H1 (cell line): Measurements from ENCODE around the gene DCAF15. TPM values are rescaled to one million over a fixed set of nuclear protein-coding genes. Genes with fewer than 3 reads are reported as not detected.

Experiments
- CTCF ChIA-PET: fragments of 300-600 bp; sonication (Branson Sonifier 250); formaldehyde crosslinking; loops from one replicate; lab custom pipeline; 2021; ENCODE audit not compliant: partially characterized antibody; lab: Charles Lee
- POLR2A ChIA-PET: fragments of 300-600 bp; sonication (Branson Sonifier 250); formaldehyde crosslinking; loops from one replicate; lab custom pipeline; 2021; ENCODE audit warnings: inconsistent platforms; ENCODE audit not compliant: partially characterized antibody; lab: Charles Lee
- DNase-seq, 2 experiments: peaks; one replicate each; pipeline versions ENCODE4 v3.0.0 to v3.0.0-alpha.2; 2010 to 2022; ENCODE audit warnings: low spot score in 2 of 2, low read depth in 1 of 2, mixed read lengths in 1 of 2
- FAIRE-seq: peaks from 2 replicates; lab custom pipeline; 2011; peaks lifted over from hg19 to GRCh38; lab: Jason Lieb, UNC
- H2AFZ ChIP-seq: 2 replicates; pipeline ENCODE4 v1.8.1; 2012; ENCODE audit warnings: low read length, inconsistent platforms
- H2AK5ac ChIP-seq: 2 replicates; pipeline ENCODE4 v1.6.1; 2013; ENCODE audit warnings: low read depth, low read length
- H2BK120ac ChIP-seq: replicated peaks from 2 replicates; pipeline ENCODE3; 2013; ENCODE audit warnings: low read depth, low read length, inconsistent platforms
- H2BK12ac ChIP-seq: 2 replicates; pipeline ENCODE4 v1.6.1; 2013; ENCODE audit warnings: low read depth, low read length
- H2BK15ac ChIP-seq: 2 replicates; pipeline ENCODE4 v1.6.1; 2013; ENCODE audit warnings: low read length
- H2BK20ac ChIP-seq: 2 replicates; pipeline ENCODE4 v1.6.1; 2013; ENCODE audit warnings: low read length
- H2BK5ac ChIP-seq: 2 replicates; pipeline ENCODE4 v1.6.1; 2013; ENCODE audit warnings: low read depth, low read length
- H3K14ac ChIP-seq: 2 replicates; pipeline ENCODE4 v1.6.1; 2013; ENCODE audit warnings: inconsistent platforms; ENCODE audit not compliant: insufficient read length
- H3K18ac ChIP-seq: 2 replicates; pipeline ENCODE4 v1.6.1; 2013; ENCODE audit warnings: low read length; ENCODE audit errors: extremely low read depth
- H3K23ac ChIP-seq: 2 replicates; pipeline ENCODE4 v1.6.1; 2013; ENCODE audit warnings: inconsistent platforms; ENCODE audit not compliant: insufficient read length
- H3K23me2 ChIP-seq: 2 replicates; pipeline ENCODE4 v1.6.1; 2013; ENCODE audit warnings: low read depth, low read length
- H3K27ac ChIP-seq: 2 replicates; pipeline ENCODE4 v1.6.1; 2011; ENCODE audit warnings: low read depth, low read length, inconsistent platforms
- H3K27me3 ChIP-seq, 4 experiments: replicated peaks in 1 of 4; 1 replicate in 1 of 4; 2 replicates in 3 of 4; pipeline versions ENCODE4 v1.6.1 to v1.8.1; 2011 to 2013; ENCODE audit warnings: low read length in 3 of 4, mild to moderate bottlenecking in 3 of 4, inconsistent platforms in 2 of 4, mixed read lengths in 2 of 4, moderate library complexity in 1 of 4; ENCODE audit not compliant: control insufficient read depth in 3 of 4, insufficient read depth in 3 of 4; ENCODE audit errors: extremely low read depth in 1 of 4
- H3K36me3 ChIP-seq, 4 experiments: 2 replicates each; pipeline versions ENCODE4 v1.6.1 to v1.8.1; 2011 to 2013; ENCODE audit warnings: mild to moderate bottlenecking in 4 of 4, low read length in 3 of 4, moderate library complexity in 2 of 4, control low read depth in 1 of 4, inconsistent platforms in 1 of 4; ENCODE audit not compliant: insufficient read depth in 4 of 4, control insufficient read depth in 2 of 4
- H3K4ac ChIP-seq: replicated peaks from 2 replicates; pipeline ENCODE3; 2013; ENCODE audit warnings: low read length, low read depth, mixed read lengths, inconsistent platforms; ENCODE audit not compliant: insufficient read length
- H3K4me1 ChIP-seq, 4 experiments: replicated peaks in 1 of 4; 1 replicate in 1 of 4; 2 replicates in 3 of 4; pipeline versions ENCODE4 v1.6.1 to v1.8.1; 2011 to 2013; ENCODE audit warnings: low read length in 3 of 4, inconsistent platforms in 2 of 4, mixed read lengths in 1 of 4; ENCODE audit not compliant: insufficient read depth in 4 of 4, control insufficient read depth in 3 of 4
- H3K4me2 ChIP-seq, 2 experiments: 2 replicates each; pipeline versions ENCODE4 v1.6.1 to v1.8.1; 2011 to 2013; ENCODE audit warnings: low read depth in 2 of 2, low read length in 2 of 2, control low read depth in 1 of 2, inconsistent platforms in 1 of 2, mild to moderate bottlenecking in 1 of 2; ENCODE audit not compliant: insufficient read depth in 1 of 2
- H3K4me3 ChIP-seq, 4 experiments: fragments of 200-600, 300-600 bp in 1 of 4; sonication (generic), shearing (Covaris generic), sonication (Bioruptor Twin) in 1 of 4; 2 replicates each; pipeline versions ENCODE4 v1.5.1 to v1.8.1; 2011 to 2016; ENCODE audit warnings: low read length in 4 of 4, low read depth in 3 of 4, control low read depth in 2 of 4, inconsistent platforms in 2 of 4, mild to moderate bottlenecking in 2 of 4, mixed read lengths in 1 of 4, moderate library complexity in 1 of 4; ENCODE audit not compliant: insufficient read depth in 2 of 4; ENCODE audit errors: extremely low read depth in 1 of 4
- H3K56ac ChIP-seq: replicated peaks from 2 replicates; pipeline ENCODE3; 2013; ENCODE audit warnings: low read depth, mild to moderate bottlenecking, mixed read lengths, low read length, inconsistent platforms; ENCODE audit not compliant: insufficient read length
- H3K79me1 ChIP-seq: 2 replicates; pipeline ENCODE4 v1.6.1; 2013; ENCODE audit warnings: low read depth, low read length, control low read depth
- H3K79me2 ChIP-seq, 2 experiments: 2 replicates each; pipeline versions ENCODE4 v1.6.1 to v1.8.1; 2012 to 2013; ENCODE audit warnings: low read length in 2 of 2, mild to moderate bottlenecking in 2 of 2, inconsistent platforms in 1 of 2; ENCODE audit not compliant: insufficient read depth in 2 of 2, control insufficient read depth in 1 of 2
- H3K9ac ChIP-seq, 4 experiments: replicated peaks in 1 of 4; 1 replicate in 1 of 4; 2 replicates in 3 of 4; pipeline versions ENCODE4 v1.6.1 to v1.8.1; 2011 to 2013; ENCODE audit warnings: low read depth in 3 of 4, low read length in 3 of 4, control low read depth in 2 of 4, mild to moderate bottlenecking in 2 of 4, moderate library complexity in 2 of 4, inconsistent platforms in 1 of 4; ENCODE audit errors: extremely low read depth in 1 of 4
- H3K9me3 ChIP-seq, 2 experiments: 2 replicates each; pipeline versions ENCODE4 v1.6.1 to v1.8.1; 2012 to 2013; ENCODE audit warnings: mild to moderate bottlenecking in 2 of 2, moderate library complexity in 2 of 2, control low read depth in 1 of 2, inconsistent platforms in 1 of 2, low read depth in 1 of 2, low read length in 1 of 2, mixed read lengths in 1 of 2; ENCODE audit not compliant: insufficient read depth in 2 of 2
- H4K20me1 ChIP-seq, 2 experiments: replicated peaks in 1 of 2; 2 replicates each; pipeline versions ENCODE3 to v1.8.1; 2011 to 2013; ENCODE audit warnings: inconsistent platforms in 2 of 2, low read length in 2 of 2, mild to moderate bottlenecking in 1 of 2; ENCODE audit not compliant: insufficient read depth in 2 of 2, control insufficient read depth in 1 of 2
- H4K5ac ChIP-seq: 2 replicates; pipeline ENCODE4 v1.6.1; 2013; ENCODE audit warnings: low read length, low read depth, mixed read lengths, inconsistent platforms; ENCODE audit not compliant: insufficient read length
- H4K8ac ChIP-seq: 2 replicates; pipeline ENCODE4 v1.8.0; 2013; ENCODE audit warnings: mild to moderate bottlenecking, moderate library complexity, low read length, inconsistent platforms; ENCODE audit not compliant: insufficient read depth; ENCODE audit errors: extremely low read depth
- H4K91ac ChIP-seq: replicated peaks from 2 replicates; pipeline ENCODE3; 2013; ENCODE audit warnings: low read length, mixed read lengths, inconsistent platforms; ENCODE audit not compliant: insufficient read length
- CREB1 ChIP-seq: IDR thresholded peaks from 2 replicates; pipeline ENCODE4 v1.6.1; 2012; ENCODE audit warnings: inconsistent platforms
- EP300 ChIP-seq, 2 experiments: IDR thresholded peaks; 1 replicate in 1 of 2; 2 replicates in 1 of 2; pipeline ENCODE4 v1.6.1; 2011 to 2012; ENCODE audit warnings: low read depth in 2 of 2, low read length in 2 of 2, mild to moderate bottlenecking in 2 of 2, borderline replicate concordance in 1 of 2, inconsistent platforms in 1 of 2, moderate library complexity in 1 of 2
- MAFK ChIP-seq: IDR thresholded peaks from 2 replicates; pipeline ENCODE4 v1.6.1; 2012; ENCODE audit warnings: low read depth, mild to moderate bottlenecking, improper control_type of control experiment, low read length
- NRF1 ChIP-seq: IDR thresholded peaks from 2 replicates; pipeline ENCODE4 v1.6.1; 2011; ENCODE audit warnings: mild to moderate bottlenecking, low read depth, low read length, improper control_type of control experiment
- RBBP5 ChIP-seq: IDR thresholded peaks from 2 replicates; pipeline ENCODE4 v1.7.1; 2012; ENCODE audit warnings: low read depth, mild to moderate bottlenecking, inconsistent platforms, low read length, moderate library complexity, borderline replicate concordance
- SRF ChIP-seq: IDR thresholded peaks from 2 replicates; pipeline ENCODE4 v1.6.1; 2011; ENCODE audit warnings: mild to moderate bottlenecking, low read depth, low read length, moderate library complexity
- TCF12 ChIP-seq: IDR thresholded peaks from 2 replicates; pipeline ENCODE4 v1.6.1; 2011; ENCODE audit warnings: low read depth, mild to moderate bottlenecking, low read length
- WGBS, 2 experiments: shearing (Covaris generic) in 1 of 2; methylation state at CpG; one replicate each; pipeline versions ENCODE4 v1.1.6 to v1.1.7; 2013 to 2015; ENCODE audit warnings: low lambda C conversion rate in 2 of 2, mixed read lengths in 2 of 2, inconsistent platforms in 1 of 2, low coverage in 1 of 2, missing lambda C conversion rate in 1 of 2; ENCODE audit not compliant: insufficient replicate concordance in 2 of 2, insufficient coverage in 1 of 2, insufficient read length in 1 of 2; ENCODE audit errors: extremely low coverage in 1 of 2, missing lambda C conversion rate in 1 of 2; 5-methylcytosine and 5-hydroxymethylcytosine counted together
- polyA plus RNA-seq, 7 experiments: library from polyadenylated mRNA; depleted of rRNA in 3 of 7; stranded (reverse) in 5 of 7; unstranded in 2 of 7; fragments of >200 nt in 5 of 7; fragments of 200-250 nt in 2 of 7; gene quantifications; 1 replicate in 5 of 7; 2 replicates in 1 of 7; 4 replicates in 1 of 7; pipeline versions ENCODE4 v1.2.1 to v1.2.3, GENCODE V29; 2011 to 2013; ENCODE audit warnings: missing spikeins in 2 of 7, mixed read lengths in 2 of 7
- total RNA-seq: library from RNA; stranded (reverse); fragmentation: NEBNext Ultra II Directional; extraction: Animal tissue kit (Norgen Biotek cat#: 25700); gene quantifications from 2 replicates; pipeline ENCODE4 v1.2.1, GENCODE V29; 2021

The DCAF15 gene
- total and polyA plus RNA-seq, 2 of the 8 experiments (the other 6 are each of a cell fraction or from before 2014, with no cell fraction given), result 68.7 to 80.8 TPM

DNA sequence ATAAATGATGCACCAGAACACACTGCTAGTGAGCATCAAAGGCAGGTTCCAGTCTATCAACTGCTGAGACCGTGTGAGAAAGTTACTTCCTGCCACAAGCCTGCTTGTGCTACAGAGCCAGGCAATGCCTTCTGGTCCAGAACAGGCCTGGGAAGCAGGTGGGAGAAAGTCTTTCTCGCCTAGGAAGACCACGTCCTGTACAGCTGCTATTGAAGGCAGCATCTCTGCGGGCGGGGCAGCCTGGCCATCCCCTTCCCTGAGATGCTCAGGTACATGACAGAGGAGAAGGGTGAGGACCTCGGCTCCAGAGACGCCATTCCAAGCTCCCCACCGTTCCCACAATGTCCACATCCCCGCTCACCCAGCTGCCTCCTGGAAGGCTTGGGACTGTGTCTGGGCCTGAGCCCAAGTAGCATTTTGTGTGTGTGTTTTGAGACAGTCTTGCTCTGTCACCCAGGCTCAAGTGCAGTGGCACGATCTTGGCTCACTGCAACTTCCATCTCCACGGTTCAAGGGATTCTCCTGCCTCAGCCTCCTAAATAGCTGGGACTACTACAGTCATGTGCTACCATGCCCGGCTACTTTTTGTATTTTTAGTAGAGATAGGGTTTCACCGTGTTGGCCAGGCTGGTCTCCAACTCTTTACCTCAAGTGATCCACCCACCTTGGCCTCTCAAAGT, 50.4 kb downstream of the DCAF15 start:
- Histone ChIP-seq H3K79me1 (peaks cover 3% of the 10 kb centered on the region), H3K23ac (no peak overlapping the region), H3K27ac (no peak overlapping the region), H3K9ac (no peak overlapping the region), H3K14ac (no peak overlapping the region), H3K56ac (no peak overlapping the region), H2BK20ac (no peak overlapping the region), H3K36me3 (peaks cover 0 to 7% (median 0%) of the 10 kb centered on the region in 4 experiments; a peak in 3 of 8 replicates), H3K79me2 (peaks cover 0 to 9% of the 10 kb centered on the region in 2 experiments; a peak in 2 of 4 replicates), H2BK12ac (peak overlapping the region; percentile 6; the same call in 1 of the 2 replicates), H4K5ac (no peak overlapping the region), H4K91ac (no peak overlapping the region), H2AFZ (no peak overlapping the region), H3K4me2 (no peak overlapping the region), H3K23me2 (peaks cover 5% of the 10 kb centered on the region; the same call in 1 of the 2 replicates), H2BK15ac (no peak overlapping the region; the same call in 1 of the 2 replicates), H4K20me1 (no peaks in the 10 kb centered on the region), H2AK5ac (peak overlapping the region; percentile 48; the same call in 1 of the 2 replicates), H4K8ac (no peak overlapping the region), H3K4me1 (peaks cover 0 to 4% (median under 1%) of the 10 kb centered on the region in 4 experiments; a peak in 5 of 7 replicates), H3K4me3 (no peak overlapping the region), H2BK120ac (no peak overlapping the region), H3K9me3 (peaks cover 6 to 12% of the 10 kb centered on the region in 2 experiments; a peak in 3 of 4 replicates), H2BK5ac (no peak overlapping the region), H3K18ac (no peak overlapping the region), H3K4ac (no peak overlapping the region), H3K27me3 (no peaks in the 10 kb centered on the region)
- ChIA-PET CTCF (interaction anchor here (0.6 to 1.4 kb wide), 4 partner anchors 10 to 55 kb away, joined by 3 to 5 read pairs (median 4); no protein-coding TSS in a partner anchor), POLR2A (interaction anchor here (1.3 to 3.6 kb wide), 6 partner anchors 10 to 121 kb away, joined by 4 to 16 read pairs (median 8); partner anchors contain the start of gene DCAF15)
- no peak for FAIRE-seq
- no peak for DNase-seq
- 87% methylated on average over 13 of the region's 13 CpGs; no CpG with 5 or more reads in 1 of the 2 experiments for WGBS, 2 experiments
- TF ChIP-seq RBBP5 (no peak), SRF (no peak), TCF12 (no peak), MAFK (no peak), NRF1 (no peak), CREB1 (no peak), EP300 (IDR thresholded peaks at IDR 0.05; ENCODE audit: borderline replicate concordance in 1 of 2, low read depth in 2 of 2, low read length in 2 of 2) (no peak)
